GM21619 (cell line): ENCODE results near the gene PRSS33.

Experiments
- ATAC-seq: cut with Tn5 transposase; IDR thresholded peaks from one replicate; pipeline ENCODE4 v1.9.1; 2021; ENCODE audit not compliant: unreplicated experiment

Gene PRSS33

DNA sequence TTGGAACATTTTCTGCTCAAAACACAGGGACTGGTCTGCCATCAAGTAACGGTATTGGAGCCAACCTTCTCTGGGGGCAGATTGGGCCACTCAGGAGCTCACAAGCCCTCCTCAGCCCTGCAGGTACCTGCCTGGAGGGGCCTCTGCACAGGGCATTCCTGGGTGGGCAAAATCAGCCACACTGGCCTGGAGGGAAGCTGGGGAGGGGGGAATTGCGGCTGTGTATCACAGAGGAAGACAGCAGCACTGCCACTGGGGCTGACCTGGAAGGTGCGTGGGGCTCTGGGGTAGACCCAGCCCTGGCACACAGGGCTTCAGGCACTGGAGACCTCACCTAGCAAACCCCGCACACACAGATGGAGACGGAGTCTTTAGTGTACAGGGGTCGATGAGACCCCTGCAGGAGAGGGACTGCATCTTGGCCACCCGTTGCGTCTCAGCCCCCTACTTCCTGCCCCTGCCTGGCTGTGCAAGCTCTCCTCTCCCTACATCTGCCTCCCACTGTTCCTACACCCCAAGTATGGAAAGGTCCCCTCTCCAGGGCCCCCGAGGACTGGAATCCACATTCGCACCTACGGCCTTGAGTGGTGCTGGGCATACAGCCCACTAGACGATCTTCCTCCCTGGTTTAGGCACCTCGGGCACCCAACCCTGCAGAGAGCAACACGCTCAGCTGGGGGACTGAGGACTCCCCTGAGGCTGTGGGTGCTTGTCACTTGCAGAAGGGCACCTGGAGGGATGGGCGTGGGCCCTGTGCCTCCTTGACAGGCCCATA is 42.1 kb downstream of the PRSS33 start:
- ATAC-seq: no peak

DNA sequence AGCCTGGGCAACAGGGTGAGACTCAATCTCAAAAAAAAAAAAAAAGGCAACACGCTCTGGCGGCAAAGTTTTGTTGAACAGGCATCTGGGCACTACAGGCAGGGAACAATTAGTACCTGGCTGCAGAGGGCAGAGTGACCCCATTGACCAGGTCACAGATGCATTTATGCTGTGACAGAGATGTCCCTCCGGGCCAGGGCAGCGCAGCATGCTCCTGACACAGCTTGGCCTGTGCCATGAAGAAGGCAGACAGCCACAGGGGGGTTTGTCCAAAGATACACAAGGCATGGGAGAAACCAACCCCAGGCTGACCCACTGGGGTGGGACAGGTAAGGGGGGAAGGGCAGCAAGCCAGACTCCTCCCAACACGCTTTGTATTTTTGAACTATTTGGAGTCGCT is 42.6 kb downstream of the PRSS33 start:
- no peak for ATAC-seq

DNA sequence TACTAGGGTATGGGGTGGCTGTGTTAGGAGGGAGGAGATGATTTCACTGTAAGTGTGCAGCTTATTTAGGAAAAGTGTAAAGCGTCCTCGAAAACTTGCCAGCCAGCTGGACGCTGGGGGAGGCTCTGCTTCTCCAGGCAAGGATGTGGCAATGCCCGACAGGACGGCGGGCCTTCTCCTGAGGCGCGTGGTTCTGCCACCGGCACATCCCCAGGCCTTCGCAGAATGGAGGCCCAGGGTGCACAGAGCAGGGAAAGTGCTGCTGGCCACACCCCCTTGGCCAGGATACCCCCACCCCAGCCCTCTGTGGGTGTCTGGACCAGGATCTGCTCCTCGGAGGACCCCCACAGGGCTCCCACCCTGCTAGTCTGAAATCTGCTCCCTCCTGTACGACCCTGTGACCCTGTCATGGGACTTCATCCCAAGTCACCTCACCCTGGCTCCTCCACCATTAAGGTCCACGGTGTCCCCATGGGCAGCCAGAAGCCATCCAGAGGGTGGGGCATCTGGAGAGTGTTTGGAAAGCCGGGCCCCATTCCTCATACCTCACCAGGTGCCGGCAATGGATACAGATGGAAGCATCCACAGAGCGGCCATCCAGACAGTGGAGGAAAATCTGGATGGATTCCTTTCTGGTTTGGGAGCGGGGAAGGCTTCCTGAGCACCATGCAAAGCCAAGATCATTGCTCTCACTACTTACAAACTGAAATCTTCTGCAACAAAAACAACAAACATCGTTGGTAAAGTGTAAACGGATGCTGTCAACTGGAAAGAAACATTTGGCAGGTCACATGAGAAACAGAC is 44.2 kb downstream of the PRSS33 start:
- ATAC-seq: no peak

DNA sequence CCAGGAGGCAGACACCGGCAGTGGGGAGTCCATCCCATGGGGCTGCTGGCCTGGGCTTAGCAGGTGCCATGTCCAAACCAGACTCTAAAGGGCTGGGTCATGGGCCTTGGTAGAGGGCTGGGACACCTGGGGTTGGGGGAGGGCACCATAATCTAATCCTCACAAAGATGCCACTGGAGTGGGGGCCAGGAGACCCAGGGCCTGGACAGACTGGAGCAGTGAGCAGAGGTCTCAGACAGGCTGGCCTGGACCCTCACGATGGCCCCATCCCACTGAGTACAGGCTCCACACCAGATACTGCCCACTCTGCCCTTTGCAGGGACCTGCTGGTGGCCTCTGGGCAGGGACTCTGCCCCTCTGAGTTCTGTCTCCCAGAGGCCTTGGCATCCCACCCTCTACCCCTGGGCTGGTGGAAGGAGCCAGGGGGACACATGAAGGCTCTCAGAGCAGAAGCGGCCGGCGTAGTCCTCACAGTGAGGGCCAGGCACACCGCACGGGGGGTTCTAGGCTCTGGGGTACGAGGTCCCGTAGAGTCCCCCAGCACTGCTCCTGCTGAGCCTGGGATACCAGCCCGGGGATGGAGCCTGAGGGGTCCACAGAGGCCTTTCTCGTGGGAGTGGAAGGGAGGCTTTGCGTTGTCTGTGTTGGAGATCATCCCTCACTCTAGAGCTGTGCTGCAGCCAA is 44.9 kb downstream of the PRSS33 start:
- ATAC-seq: no peak

DNA sequence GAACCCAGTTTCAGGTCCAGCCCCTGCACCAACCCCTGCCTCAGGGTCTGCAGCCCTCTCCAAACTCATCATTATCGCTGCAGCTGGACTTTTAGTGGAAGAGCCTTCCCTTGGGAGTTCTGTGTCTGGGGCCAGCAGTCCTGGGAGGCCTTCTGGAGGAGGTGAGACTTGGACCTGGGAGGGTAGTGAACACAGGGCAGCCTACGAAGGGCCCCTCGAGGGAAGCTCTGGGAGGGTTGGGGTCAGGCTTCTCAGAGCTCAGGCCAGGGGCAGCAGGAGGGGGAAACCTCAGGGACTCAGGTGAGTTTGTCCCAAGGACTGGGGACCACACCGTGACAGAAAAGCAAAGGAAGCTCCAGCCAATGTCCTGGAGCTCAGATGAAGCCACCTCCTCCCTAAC is 46.2 kb downstream of the PRSS33 start:
- no peak for ATAC-seq

DNA sequence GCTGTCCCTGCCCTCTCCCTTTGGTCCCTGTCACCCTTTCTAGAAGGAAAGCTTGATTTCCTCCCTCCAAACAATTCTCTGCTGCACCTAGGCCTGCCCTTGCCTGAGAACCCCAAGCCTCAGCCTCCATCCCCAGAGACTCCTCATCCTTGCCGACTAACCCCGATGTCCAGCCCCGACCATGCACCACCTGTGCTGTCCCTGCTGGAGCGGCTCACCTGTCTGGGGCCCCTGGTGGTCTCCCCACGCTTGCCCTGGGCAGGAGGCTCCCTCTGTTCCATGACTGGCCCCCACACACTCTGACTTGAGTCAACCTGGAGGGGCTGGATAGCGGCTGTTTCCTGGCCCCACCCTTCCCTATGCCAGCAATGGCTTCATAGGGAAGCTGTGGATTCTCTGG is 46.9 kb downstream of the PRSS33 start:
- ATAC-seq: no peak

DNA sequence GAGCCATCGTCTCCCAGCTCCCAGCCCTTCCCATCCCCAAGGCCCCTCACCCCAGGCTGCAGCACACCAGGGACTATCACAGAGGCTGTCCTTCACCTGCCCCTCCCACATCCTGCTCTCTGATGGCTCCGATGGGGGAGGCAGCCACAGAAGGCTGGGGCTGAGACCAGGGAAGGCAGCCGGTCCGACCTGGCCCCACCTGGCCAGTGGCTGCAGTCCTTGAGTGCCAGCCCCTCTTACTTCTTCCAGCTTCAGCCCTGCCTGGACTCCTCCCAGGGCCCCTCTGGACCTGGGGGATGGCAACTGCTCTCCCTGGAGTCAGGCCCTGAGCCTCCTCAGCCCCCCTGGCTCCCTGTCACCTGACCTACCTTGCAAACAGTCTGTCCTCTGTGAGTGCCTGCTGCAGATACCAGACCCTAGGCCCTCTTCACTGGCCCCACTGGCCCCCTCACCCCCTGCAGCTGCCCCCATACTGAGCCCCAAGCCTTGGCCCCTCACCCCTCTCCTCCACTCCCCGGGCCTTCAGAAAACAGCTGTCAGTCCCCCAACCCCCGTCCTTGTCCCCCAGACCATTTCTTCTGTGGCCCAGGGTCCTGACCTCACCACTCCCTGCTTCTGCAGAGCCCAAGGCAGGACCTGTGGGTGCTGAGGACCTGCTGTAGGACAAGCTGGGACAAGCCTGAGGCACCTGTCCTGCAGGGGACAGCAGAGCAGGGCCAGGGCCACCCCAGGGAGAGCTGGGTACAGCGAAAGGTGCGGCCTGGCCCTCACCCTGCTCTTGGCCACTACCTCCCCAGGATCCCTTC is 47.5 kb downstream of the PRSS33 start:
- no peak for ATAC-seq

DNA sequence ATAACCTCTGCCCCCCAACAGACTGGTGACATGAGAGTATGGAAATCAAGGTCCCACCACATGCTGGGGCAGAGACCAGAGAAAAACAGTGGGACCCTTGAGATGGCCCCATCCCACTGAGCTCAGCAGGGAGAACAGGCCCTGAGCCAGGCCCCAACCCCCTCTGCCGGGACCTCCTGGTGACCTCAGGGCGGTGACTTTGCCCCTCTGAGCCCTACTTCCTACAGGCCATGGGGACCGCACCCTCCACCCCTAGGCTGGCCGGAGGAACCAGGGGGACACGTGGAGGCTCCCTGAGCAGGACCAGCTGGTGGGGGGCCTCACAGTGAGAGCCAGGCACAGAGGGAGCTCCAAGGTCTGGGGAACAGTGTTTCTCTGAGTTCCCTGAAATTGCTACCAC is 48.7 kb downstream of the PRSS33 start:
- ATAC-seq: no peak

DNA sequence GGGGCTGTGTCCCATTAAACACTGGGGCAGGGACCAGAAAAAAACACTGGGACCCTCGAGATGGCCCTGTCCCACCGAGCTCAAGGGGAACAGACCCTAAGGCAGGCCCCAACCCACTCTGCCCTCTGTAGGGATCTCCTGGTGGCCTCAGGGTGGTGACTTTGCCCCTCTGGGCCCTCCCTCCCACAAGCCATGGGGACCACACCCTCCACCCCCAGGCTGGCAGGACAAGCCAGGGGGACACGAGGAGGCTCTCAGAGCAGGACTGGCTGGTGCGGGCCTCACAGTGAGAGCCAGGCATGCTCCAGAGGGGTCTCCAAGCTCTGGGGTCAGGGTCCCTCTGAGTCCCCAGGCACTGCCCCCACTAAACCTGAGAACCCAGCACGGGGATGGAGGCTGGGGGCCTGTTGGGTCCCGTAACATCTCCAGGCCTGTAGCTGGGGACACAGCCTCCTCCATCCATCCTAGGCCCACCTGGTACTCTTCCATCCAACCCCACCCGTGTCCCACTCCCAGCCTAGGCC is 49.4 kb downstream of the PRSS33 start:
- ATAC-seq: no peak

DNA sequence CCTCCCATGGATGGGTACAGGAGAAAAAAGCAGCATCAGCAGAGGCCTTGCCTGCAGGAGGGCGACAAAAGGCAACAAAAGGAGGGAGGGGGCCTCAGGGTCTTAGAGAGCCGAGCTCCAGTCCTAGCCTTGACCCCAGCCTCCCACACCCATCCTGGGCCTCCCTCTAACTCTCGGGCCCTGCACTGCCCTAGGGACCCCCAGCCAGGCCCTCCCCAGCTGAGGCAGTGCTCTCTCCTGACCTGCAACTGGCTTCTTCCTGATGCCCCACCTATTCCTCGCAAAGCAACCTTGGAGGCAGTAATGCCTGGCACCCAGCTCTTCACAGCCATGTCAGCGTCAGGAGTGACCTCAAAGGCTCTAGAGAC is 50.1 kb downstream of the PRSS33 start:
- ATAC-seq: no peak

DNA sequence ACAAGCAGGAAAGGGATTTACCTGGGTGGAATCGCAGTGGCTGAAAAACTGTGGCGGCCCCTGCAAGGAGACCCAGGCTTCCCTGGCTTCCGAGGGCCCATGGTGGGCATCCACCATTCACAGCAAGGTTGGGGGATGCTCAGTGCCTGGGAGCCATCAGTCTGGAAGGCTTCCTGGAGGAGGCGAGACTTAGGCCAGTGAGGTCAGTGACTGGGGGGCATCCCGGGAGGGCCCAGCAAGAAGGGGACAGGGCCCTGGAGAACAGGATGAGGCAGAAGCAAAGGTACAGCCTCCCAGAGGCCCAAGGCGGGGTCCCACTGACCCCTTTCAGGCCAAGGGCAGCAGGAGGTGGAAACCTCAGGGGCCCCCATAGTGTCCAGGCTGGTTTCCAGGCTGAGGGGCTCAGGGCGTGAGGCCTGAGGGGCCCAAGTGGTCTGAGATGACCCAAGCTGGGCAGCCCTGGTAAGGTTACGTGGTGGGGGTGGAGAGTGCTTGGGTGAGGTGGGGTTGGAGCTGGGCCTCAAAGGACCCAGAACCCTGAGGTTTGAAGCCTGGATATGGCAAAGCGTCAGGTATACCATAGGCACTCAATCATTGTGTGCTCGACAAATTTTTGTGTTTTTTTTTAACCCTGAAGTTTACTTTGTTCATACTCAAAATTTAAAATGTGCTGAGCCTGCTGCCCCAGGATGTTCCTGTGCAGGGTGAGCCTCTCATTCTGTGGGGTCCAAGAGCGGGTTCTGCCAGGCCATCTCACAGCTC is 50.7 kb downstream of the PRSS33 start:
- ATAC-seq: no peak

DNA sequence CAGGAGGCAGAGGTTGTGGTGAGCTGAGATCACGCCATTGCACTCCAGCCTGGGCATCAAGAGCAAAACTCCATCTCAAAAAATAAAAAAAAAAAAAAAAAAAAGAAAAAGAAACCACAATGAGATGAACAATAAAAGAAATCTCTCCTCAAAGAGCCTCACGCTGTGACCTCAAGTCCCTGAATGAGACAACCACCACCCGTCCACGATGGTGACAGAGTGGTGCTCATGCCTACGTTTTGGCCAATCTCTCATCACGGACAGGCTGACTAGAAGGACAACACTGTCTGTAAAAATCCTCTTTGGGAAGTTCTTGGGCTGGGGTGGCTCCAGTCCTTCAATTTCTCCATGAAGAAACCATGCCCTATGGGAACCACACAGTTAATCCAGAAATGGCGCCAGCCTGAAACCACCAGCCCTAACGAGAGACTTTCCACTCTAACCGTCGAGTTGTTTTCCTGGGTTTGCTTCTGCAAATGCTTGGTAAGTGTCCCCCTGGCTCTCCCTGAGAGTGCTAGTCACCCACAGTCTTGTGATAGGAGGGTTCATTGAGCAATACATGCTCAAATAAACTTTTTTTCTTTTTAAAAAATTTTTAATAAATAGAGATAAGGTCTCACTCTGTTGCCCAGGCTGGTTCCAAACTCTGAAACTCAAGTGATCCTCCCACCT is 52.4 kb downstream of the PRSS33 start:
- ATAC-seq: no peak
